PFSK-1 (cell line): ENCODE measurements around the gene BABAM1.

Experiments
- FOXP2 ChIP-seq: optimal IDR thresholded peaks from 2 replicates; pipeline ENCODE3; 2011; ENCODE audit warnings: borderline replicate concordance, control low read depth, inconsistent platforms; ENCODE audit not compliant: insufficient read depth; ENCODE audit errors: extremely low read length, extremely low read depth
- POLR2AphosphoS5 ChIP-seq: IDR thresholded peaks from 2 replicates; pipeline ENCODE4 v1.6.1; 2012; ENCODE audit warnings: low read depth, mild to moderate bottlenecking, control low read depth, low read length, moderate library complexity
- SIN3A ChIP-seq: IDR thresholded peaks from 2 replicates; pipeline ENCODE4 v1.6.1; 2012; ENCODE audit warnings: mild to moderate bottlenecking, low read length, moderate library complexity, borderline replicate concordance; ENCODE audit not compliant: insufficient read depth
- TAF1 ChIP-seq: IDR thresholded peaks from 2 replicates; pipeline ENCODE4 v1.6.1; 2012; ENCODE audit warnings: low read length, control low read depth, borderline replicate concordance; ENCODE audit not compliant: insufficient read depth
- TF ChIP-seq, protein P1 (sequence below), 2 experiments: IDR thresholded peaks; 2 replicates each; pipeline versions ENCODE4 v1.6.1 to v1.8.0; 2011 to 2012; ENCODE audit warnings: low read depth in 2 of 2, low read length in 2 of 2, control low read depth in 1 of 2, inconsistent platforms in 1 of 2, mild to moderate bottlenecking in 1 of 2, moderate library complexity in 1 of 2; ENCODE audit not compliant: insufficient read depth in 1 of 2

BABAM1 gene

DNA sequence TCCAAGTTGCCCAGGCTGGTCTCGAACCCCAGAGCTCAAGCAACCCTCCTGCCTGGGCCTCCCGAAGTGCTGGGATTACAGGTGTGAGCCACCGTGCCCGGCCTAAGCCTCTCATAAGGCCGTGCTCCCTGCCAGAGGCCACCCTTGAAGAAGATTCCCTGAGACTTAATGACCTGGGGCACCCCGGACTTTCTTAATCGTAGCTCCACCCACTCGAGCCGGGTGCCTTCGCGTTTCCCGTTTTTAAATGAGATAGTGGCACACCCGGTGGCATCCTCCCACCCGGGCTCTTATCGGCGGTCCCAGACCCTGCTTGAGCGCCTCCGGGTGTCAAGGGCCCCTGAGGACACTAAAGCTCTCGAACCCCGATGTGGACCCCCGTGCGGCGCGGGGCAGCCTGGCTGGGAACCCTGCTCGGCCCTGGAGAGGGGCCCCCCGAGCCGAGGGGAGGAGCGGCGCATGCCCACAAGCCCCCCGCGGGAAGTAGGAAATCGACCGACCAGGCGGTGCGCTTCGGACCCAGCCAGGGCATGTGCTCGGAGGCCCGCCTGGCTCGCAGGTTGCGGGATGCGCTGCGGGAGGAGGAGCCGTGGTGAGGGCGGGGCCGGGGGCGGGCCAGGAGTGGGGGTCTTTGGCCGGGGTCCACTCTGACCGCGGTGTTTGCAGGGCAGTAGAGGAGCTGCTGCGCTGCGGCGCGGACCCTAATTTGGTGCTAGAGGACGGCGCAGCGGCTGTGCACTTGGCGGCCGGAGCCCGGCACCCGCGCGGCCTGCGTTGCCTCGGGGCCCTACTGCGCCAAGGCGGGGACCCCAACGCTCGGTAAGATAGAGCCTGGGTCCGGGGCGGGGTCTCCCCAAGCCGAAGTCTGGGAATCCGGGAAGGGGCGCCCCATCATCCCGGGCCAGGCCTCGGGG, 14.4 kb downstream of the BABAM1 start, which contains the start of gene ANKLE1:
ANKLE1 (plus strand) TSS at position 511 of the 914 bp plus-strand sequence; CDS start at position 531, 20 bp downstream.
- TF ChIP-seq, protein P1, sequence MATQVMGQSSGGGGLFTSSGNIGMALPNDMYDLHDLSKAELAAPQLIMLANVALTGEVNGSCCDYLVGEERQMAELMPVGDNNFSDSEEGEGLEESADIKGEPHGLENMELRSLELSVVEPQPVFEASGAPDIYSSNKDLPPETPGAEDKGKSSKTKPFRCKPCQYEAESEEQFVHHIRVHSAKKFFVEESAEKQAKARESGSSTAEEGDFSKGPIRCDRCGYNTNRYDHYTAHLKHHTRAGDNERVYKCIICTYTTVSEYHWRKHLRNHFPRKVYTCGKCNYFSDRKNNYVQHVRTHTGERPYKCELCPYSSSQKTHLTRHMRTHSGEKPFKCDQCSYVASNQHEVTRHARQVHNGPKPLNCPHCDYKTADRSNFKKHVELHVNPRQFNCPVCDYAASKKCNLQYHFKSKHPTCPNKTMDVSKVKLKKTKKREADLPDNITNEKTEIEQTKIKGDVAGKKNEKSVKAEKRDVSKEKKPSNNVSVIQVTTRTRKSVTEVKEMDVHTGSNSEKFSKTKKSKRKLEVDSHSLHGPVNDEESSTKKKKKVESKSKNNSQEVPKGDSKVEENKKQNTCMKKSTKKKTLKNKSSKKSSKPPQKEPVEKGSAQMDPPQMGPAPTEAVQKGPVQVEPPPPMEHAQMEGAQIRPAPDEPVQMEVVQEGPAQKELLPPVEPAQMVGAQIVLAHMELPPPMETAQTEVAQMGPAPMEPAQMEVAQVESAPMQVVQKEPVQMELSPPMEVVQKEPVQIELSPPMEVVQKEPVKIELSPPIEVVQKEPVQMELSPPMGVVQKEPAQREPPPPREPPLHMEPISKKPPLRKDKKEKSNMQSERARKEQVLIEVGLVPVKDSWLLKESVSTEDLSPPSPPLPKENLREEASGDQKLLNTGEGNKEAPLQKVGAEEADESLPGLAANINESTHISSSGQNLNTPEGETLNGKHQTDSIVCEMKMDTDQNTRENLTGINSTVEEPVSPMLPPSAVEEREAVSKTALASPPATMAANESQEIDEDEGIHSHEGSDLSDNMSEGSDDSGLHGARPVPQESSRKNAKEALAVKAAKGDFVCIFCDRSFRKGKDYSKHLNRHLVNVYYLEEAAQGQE (IDR thresholded peaks at IDR 0.05; ENCODE audit: insufficient read depth in 1 of 2, low read depth in 2 of 2, low read length in 2 of 2), result no peak
- no peak for TF ChIP-seq FOXP2
- no peak for TF ChIP-seq SIN3A
- no peak for TF ChIP-seq POLR2AphosphoS5
- no peak for TF ChIP-seq TAF1

DNA sequence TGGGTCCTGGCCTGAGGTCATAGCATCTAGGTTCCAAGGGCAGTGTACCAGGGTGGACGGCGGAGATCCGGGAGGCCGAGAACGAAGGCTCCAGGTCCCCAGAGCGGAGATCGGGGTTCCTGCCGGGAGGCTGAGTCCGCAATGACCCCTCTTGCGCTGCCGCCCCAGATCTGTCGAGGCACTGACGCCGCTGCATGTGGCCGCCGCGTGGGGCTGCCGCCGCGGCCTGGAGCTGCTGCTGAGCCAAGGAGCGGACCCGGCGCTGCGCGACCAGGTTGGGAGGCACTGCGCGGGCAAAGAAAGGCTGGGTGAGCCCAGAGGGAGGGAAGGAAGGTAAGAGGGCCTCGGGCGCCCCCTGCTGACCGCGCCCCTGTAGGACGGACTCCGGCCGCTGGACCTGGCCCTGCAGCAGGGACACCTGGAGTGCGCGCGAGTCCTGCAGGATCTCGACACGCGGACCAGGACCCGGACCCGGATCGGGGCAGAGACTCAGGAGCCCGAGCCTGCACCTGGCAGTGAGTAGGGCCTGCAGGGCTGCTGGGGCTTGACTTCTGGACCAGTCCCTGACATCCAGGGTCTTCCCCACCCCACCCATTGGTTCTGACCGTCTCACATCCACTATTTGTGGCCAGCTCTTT, 15.4 kb downstream of the BABAM1 start:
- TF ChIP-seq FOXP2 (peak; percentile 92), TAF1 (no peak), POLR2AphosphoS5 (no peak), SIN3A (no peak)
- TF ChIP-seq, protein P1 (IDR thresholded peaks at IDR 0.05; ENCODE audit: insufficient read depth in 1 of 2, low read depth in 2 of 2, low read length in 2 of 2), result no peak

DNA sequence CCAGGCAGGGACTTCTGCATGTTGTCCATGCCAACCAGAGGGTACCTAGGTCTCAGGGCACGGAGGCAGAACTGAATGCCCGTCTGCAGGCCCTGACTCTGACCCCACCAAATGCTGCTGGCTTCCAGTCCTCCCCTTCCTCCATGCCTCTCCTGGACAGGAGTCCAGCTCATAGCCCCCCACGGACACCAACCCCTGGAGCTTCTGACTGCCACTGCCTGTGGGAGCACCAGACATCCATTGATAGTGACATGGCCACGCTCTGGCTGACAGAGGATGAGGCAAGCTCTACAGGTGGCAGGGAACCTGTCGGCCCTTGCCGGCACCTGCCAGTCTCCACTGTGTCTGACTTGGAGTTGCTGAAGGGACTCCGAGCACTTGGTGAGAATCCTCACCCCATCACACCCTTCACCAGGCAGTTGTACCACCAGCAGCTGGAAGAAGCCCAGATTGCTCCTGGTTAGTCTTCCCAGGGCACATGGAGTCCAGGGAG, 16.3 kb downstream of the BABAM1 start:
- TF ChIP-seq POLR2AphosphoS5, result no peak

DNA sequence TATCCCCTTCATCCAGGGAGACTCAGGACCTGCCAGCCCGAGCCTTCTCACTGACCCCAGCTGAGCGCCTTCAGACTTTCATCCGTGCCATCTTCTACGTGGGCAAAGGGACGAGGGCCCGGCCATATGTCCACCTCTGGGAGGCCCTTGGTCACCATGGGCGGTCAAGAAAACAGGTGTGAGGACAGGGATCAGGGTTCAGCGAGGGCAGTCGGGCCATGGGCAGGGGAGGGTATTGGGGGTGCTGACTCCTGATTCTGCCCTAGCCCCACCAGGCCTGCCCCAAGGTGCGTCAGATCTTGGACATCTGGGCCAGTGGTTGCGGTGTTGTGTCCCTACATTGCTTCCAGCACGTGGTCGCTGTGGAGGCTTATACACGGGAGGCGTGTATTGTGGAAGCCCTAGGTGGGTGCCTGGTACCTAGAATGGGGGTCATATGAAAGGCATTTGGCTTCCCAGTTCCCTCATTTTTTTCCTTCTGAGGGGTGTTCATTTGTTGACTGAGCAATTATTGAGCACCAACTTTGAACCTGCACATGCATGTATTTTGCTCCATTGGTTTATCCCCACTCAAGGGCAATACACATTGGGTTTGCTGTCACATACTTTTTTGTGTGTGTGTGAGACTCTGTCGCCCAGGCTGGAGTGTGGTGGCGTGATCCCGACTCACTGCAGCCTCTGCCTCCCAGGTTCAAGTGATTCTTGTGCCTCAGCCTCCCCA, 18.3 kb downstream of the BABAM1 start:
- TF ChIP-seq, protein P1 (IDR thresholded peaks at IDR 0.05; ENCODE audit: insufficient read depth in 1 of 2, low read depth in 2 of 2, low read length in 2 of 2), result no peak
- TF ChIP-seq FOXP2 (no peak), SIN3A (no peak), TAF1 (no peak), POLR2AphosphoS5 (no peak)

DNA sequence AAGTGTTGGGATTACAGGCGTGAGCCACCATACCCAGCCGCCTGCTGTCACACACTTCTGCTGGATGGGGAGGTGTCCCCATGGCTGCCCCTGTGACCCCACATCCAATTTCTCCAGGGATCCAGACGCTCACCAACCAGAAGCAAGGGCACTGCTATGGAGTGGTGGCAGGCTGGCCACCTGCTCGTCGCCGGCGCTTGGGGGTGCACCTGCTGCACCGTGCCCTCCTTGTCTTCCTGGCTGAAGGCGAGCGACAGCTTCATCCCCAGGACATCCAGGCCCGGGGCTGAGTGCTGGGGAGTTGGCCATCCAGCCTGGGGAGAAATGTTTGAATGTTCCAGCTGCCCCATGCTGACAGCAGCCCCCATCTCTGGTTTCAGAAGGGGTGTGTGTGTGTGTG, 19.0 kb downstream of the BABAM1 start:
- TF ChIP-seq TAF1 (no peak), POLR2AphosphoS5 (no peak), FOXP2 (no peak), SIN3A (no peak)
- TF ChIP-seq, protein P1 (IDR thresholded peaks at IDR 0.05; ENCODE audit: insufficient read depth in 1 of 2, low read depth in 2 of 2, low read length in 2 of 2), result no peak
